Hepatocyte (in vitro differentiated cells): ENCODE measurements around the gene KLRF2.

Experiments
- EZH2 ChIP-seq: fragments of 200-600 bp; sonication (generic); IDR thresholded peaks from 2 replicates; pipeline ENCODE4 v1.6.1; 2016; ENCODE audit warnings: antibody characterized with exemption, mild to moderate bottlenecking, borderline replicate concordance
- EZH2phosphoT487 ChIP-seq: fragments of 200-600 bp; sonication (generic); IDR thresholded peaks from one replicate; pipeline ENCODE4 v1.6.1; 2018; ENCODE audit warnings: antibody characterized with exemption, mild to moderate bottlenecking, low read depth, moderate library complexity; ENCODE audit not compliant: unreplicated experiment, severe bottlenecking
- TF ChIP-seq, protein P1 (sequence below): fragments of 200-600 bp; sonication (generic); IDR thresholded peaks from 2 replicates; pipeline ENCODE4 v1.5.1; 2016; ENCODE audit warnings: antibody characterized with exemption, mild to moderate bottlenecking; ENCODE audit not compliant: poor library complexity

GRCh38 chr12:9858135-9858534, 23.2 kb upstream of the KLRF2 start:
- TF ChIP-seq, protein P1, sequence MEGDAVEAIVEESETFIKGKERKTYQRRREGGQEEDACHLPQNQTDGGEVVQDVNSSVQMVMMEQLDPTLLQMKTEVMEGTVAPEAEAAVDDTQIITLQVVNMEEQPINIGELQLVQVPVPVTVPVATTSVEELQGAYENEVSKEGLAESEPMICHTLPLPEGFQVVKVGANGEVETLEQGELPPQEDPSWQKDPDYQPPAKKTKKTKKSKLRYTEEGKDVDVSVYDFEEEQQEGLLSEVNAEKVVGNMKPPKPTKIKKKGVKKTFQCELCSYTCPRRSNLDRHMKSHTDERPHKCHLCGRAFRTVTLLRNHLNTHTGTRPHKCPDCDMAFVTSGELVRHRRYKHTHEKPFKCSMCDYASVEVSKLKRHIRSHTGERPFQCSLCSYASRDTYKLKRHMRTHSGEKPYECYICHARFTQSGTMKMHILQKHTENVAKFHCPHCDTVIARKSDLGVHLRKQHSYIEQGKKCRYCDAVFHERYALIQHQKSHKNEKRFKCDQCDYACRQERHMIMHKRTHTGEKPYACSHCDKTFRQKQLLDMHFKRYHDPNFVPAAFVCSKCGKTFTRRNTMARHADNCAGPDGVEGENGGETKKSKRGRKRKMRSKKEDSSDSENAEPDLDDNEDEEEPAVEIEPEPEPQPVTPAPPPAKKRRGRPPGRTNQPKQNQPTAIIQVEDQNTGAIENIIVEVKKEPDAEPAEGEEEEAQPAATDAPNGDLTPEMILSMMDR = no peak
- TF ChIP-seq EZH2 (no peak), EZH2phosphoT487 (no peak)
